DND-41 (cell line): ENCODE data around the gene EIF5A.
A peak's percentile ranks its signal among the peaks of the same experiment; 100 is the strongest.

ENCODE experiments used
- ATAC-seq: fragments of 200-7000 bp; cut with Tn5 transposase; 3 replicates; pipeline ENCODE4 v1.9.1; 2021; ENCODE audit warnings: low read depth; ENCODE audit not compliant: insufficient read depth
- DNase-seq: peaks from one replicate; pipeline ENCODE4 v3.0.0-alpha.2; 2020
- H2AFZ ChIP-seq: 2 replicates; pipeline ENCODE4 v1.6.0; 2012; ENCODE audit warnings: low read depth, low read length
- H3K27ac ChIP-seq: 2 replicates; pipeline ENCODE4 v1.5.1; 2012; ENCODE audit warnings: low read length, inconsistent platforms
- H3K27me3 ChIP-seq: fragments of 200-600 bp; sonication (generic); 2 replicates; pipeline ENCODE4 v1.6.0; 2012; ENCODE audit warnings: low read length, mild to moderate bottlenecking, inconsistent platforms; ENCODE audit not compliant: insufficient read depth, poor library complexity
- H3K36me3 ChIP-seq: 2 replicates; pipeline ENCODE4 v1.5.1; 2012; ENCODE audit warnings: low read length, inconsistent platforms; ENCODE audit not compliant: insufficient read depth
- H3K4me1 ChIP-seq: 2 replicates; pipeline ENCODE4 v1.5.1; 2012; ENCODE audit warnings: mild to moderate bottlenecking, low read length; ENCODE audit not compliant: insufficient read depth
- H3K4me2 ChIP-seq: 2 replicates; pipeline ENCODE4 v1.6.0; 2012; ENCODE audit warnings: mild to moderate bottlenecking, moderate library complexity, low read length, inconsistent platforms; ENCODE audit not compliant: insufficient read depth
- H3K4me3 ChIP-seq, 2 experiments: fragments of 200-600 bp in 1 of 2; shearing (Covaris generic) in 1 of 2; 2 replicates each; pipeline ENCODE4 v1.5.1; 2012 to 2016; ENCODE audit warnings: inconsistent platforms in 2 of 2, low read length in 2 of 2, mild to moderate bottlenecking in 2 of 2, low read depth in 1 of 2, moderate library complexity in 1 of 2
- H3K79me2 ChIP-seq: 2 replicates; pipeline ENCODE4 v1.6.0; 2012; ENCODE audit warnings: low read length, inconsistent platforms; ENCODE audit not compliant: insufficient read depth
- H3K9ac ChIP-seq: 2 replicates; pipeline ENCODE4 v1.6.0; 2012; ENCODE audit warnings: low read depth, mild to moderate bottlenecking, inconsistent platforms, low read length, moderate library complexity
- H3K9me3 ChIP-seq: 2 replicates; pipeline ENCODE4 v1.5.1; 2012; ENCODE audit warnings: low read length, moderate library complexity, mild to moderate bottlenecking, inconsistent platforms; ENCODE audit not compliant: insufficient read depth, severe bottlenecking
- H4K20me1 ChIP-seq: 2 replicates; pipeline ENCODE4 v1.6.0; 2012; ENCODE audit warnings: low read length; ENCODE audit not compliant: insufficient read depth
- CTCF ChIP-seq: IDR thresholded peaks from 2 replicates; pipeline ENCODE4 v1.5.1; 2012; ENCODE audit warnings: borderline replicate concordance, low read length, moderate library complexity, mild to moderate bottlenecking; ENCODE audit not compliant: poor library complexity, severe bottlenecking; ENCODE audit errors: extremely low read depth
- EZH2 ChIP-seq: IDR thresholded peaks from 3 replicates; pipeline ENCODE4 v1.6.1; 2012; ENCODE audit warnings: borderline replicate concordance, low read depth, mild to moderate bottlenecking, moderate library complexity, low read length, inconsistent platforms; ENCODE audit not compliant: severe bottlenecking

EIF5A gene

DNA sequence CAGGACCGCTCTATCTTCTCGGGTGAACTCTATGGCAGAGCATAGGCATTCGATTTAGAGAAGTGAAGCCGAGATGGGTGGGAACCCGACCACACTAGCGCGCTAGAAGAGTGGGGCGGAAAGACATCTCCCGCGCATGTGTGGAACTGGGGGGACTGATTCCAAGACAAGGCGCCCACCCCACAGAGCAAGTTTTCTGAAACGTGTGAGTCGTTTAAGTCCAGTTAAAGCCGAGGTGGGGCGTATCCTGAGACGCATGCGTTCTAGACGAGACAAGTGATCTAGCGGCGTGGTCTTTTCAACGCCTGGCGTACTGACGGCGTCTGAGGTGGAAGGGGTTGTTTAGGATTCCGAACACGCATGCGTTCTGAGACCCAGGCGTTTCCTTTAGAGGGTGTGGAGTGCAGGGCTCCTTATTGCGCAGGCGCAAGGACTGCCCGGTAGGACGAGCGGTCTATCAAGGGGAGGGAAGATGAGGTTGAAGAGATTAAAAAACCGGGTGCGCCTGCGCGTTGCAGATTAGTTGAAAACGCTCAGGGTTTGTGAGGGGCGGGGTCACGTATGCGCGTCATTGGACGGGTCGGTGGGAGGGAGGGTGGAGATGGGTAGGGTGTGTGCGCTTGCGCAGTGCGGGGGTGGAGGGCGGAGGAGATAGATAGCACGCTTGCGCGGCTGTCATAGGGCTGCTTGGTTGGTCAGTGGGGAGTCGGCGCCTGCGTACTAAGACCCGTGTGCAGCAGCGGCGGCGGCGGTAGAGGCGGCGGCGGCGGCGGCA lies at the start of gene EIF5A:
Gene EIF5A, plus strand, starts transcription at position 718 of the 775 bp plus-strand sequence. CDS start 2,008 bp downstream, outside the sequence.
- TF ChIP-seq CTCF, result no peak
- TF ChIP-seq EZH2, result no peak
- peak within 1 kb of the TSS; percentile 67 for H2AFZ ChIP-seq

DNA sequence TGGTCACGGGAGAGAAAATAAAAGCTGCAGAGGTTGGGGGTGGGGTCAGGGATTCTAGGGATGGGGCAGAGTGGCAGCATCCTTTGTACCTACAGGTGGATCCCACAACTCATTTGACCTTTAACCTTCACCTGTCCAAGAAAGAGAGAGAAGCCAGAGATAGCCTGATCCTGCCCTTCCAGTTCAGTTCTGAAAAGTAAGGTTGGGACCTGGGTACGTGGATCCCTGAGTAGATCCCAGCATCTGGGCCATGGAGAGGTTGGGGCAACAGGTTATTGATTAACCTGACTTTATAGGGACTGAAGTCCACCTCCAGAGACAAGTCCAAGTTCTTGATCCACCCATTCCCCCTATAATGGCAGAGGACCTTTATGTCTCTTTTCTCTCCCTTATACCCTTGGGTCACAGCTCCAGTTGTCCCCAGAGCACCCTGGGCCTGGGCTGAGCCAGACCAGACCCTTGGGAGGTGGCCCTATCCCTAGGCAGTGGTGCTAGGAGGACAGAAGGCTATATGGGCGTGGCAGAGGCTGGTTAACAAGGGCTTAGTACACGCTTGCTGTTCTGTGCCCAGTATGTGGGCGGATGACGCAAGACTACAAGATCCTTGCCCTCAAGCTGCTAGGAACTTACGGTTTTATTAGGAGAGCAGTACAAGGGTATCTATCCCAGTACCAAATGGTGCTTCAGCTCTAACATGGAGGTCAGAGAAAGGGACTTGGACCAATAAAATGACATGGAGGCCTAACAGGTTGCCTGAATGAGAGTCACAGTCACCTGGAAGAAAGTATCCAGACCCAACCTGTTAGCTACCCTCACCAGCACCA lies 48.5 kb upstream of the EIF5A start:
- Histone ChIP-seq H3K9ac (no peak overlapping the region), H3K79me2 (peaks cover 8% of the 10 kb centered on the region), H3K4me2 (no peak overlapping the region), H3K9me3 (no peaks in the 10 kb centered on the region), H3K4me3 (no peak overlapping the region), H3K27me3 (no peaks in the 10 kb centered on the region), H3K36me3 (peaks cover 49% of the 10 kb centered on the region), H3K4me1 (peaks cover 10% of the 10 kb centered on the region), H3K27ac (no peak overlapping the region), H2AFZ (no peak overlapping the region), H4K20me1 (no peaks in the 10 kb centered on the region)
- TF ChIP-seq EZH2, result no peak
- TF ChIP-seq CTCF, result no peak
- DNase-seq (no peak), ATAC-seq (no peak)

More for the DNA sequence above, at the start of gene EIF5A:
- Histone ChIP-seq H3K27me3 (no peaks in the 10 kb centered on the region), H3K9me3 (no peaks in the 10 kb centered on the region), H3K79me2 (peaks cover 43% of the 10 kb centered on the region), H3K27ac (peak within 1 kb of the TSS; percentile 94), H3K4me1 (peaks cover 50% of the 10 kb centered on the region), H4K20me1 (peaks cover 38% of the 10 kb centered on the region), H3K4me3 (peak within 1 kb of the TSS; percentile 77 to 84), H3K36me3 (peaks cover 34% of the 10 kb centered on the region), H3K4me2 (peak within 1 kb of the TSS; percentile 77), H3K9ac (peak within 1 kb of the TSS; percentile 88)
- DNase-seq, result peak; percentile 100
- ATAC-seq, result peak; percentile 83

DNA sequence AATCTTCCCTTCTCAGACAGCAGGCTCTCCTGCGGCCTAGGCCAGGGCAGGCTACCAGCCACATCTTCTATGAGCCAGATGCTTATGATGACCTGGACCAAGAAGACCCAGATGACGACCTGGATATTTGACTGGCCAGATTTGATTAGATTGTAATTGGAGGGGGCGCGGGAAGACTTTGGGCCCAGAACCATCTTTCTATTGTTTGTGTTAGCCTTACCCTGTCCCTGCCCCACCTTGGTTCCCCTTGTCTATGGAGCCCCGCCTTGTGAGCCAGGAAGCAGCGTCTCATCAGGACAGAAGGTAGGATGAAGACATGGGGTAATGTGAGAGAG lies 47.9 kb upstream of the EIF5A start:
- TF ChIP-seq CTCF, result no peak
- no peak for TF ChIP-seq EZH2
- H2AFZ ChIP-seq, result no peak overlapping the region
- no peak overlapping the region for H3K4me2 ChIP-seq
- no peak overlapping the region for H3K9ac ChIP-seq
- ATAC-seq, result no peak
- no peaks in the 10 kb centered on the region for H3K27me3 ChIP-seq
- peaks cover 43% of the 10 kb centered on the region for H3K36me3 ChIP-seq
- no peaks in the 10 kb centered on the region for H4K20me1 ChIP-seq
- no peaks in the 10 kb centered on the region for H3K9me3 ChIP-seq
- H3K27ac ChIP-seq, result no peak overlapping the region
- peaks cover 5% of the 10 kb centered on the region for H3K4me1 ChIP-seq
- DNase-seq, result no peak
- peaks cover 2% of the 10 kb centered on the region for H3K79me2 ChIP-seq
- H3K4me3 ChIP-seq, result no peak overlapping the region
